ENCODE results near the gene SUSD6. TPM values are rescaled to one million over a fixed set of nuclear protein-coding genes. Genes with fewer than 3 reads are reported as not detected.
A peak's percentile ranks its signal among the peaks of the same experiment; 100 is the strongest.

The SUSD6 gene
- total and polyA plus RNA-seq, 4 donors, result 6.8 to 10.8 (median 7.6) TPM

DNA sequence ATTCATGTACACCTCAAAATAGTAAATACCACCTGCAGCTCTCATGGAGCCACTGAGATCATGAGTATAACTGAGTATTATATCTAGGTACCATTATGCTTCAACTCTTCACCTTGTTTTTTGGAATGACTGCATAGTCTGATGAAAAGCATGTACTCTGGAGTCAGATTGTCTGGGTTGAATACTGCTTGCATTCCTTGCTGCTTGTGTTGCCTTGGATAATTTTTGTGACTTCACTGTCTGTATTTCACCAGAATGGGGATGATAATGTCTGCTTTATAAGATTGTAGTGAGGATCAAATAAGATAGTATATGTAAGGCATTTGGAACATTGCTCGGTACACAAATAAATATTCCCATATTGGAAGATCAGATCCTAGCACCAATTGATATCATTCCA, 54.2 kb downstream of the SUSD6 start:
- Histone ChIP-seq H3K9me3 (ENCODE audit: control insufficient read depth in 4 of 4, low read length in 3 of 4) (no peaks in the 10 kb centered on the region), H3K36me3 (ENCODE audit: control insufficient read depth in 4 of 4, insufficient read depth in 3 of 4, low read depth in 1 of 4, low read length in 3 of 4) (no peaks in the 10 kb centered on the region), H3K27ac (ENCODE audit: low read depth in 1 of 2, low read length in 2 of 2) (no peak overlapping the region), H3K4me3 (ENCODE audit: low read depth in 1 of 3, low read length in 3 of 3) (no peak overlapping the region), H3K4me1 (ENCODE audit: control insufficient read depth in 4 of 4, insufficient read depth in 4 of 4, low read length in 3 of 4) (peaks cover 6 to 34% (median 24%) of the 10 kb centered on the region in 4 donors), H3K9ac (ENCODE audit: low read depth in 1 of 2, low read length in 2 of 2) (no peak overlapping the region), H3K27me3 (ENCODE audit: control insufficient read depth in 4 of 4, insufficient read depth in 4 of 4, low read length in 3 of 4) (no peaks in the 10 kb centered on the region)
- DNase-seq (ENCODE audit: low spot score), result no peak
- WGBS, result 82% methylated on average over 1 of the region's 1 CpG
- no peak for TF ChIP-seq NR2F2 (IDR thresholded peaks at IDR 0.05)
- TF ChIP-seq, protein P1, sequence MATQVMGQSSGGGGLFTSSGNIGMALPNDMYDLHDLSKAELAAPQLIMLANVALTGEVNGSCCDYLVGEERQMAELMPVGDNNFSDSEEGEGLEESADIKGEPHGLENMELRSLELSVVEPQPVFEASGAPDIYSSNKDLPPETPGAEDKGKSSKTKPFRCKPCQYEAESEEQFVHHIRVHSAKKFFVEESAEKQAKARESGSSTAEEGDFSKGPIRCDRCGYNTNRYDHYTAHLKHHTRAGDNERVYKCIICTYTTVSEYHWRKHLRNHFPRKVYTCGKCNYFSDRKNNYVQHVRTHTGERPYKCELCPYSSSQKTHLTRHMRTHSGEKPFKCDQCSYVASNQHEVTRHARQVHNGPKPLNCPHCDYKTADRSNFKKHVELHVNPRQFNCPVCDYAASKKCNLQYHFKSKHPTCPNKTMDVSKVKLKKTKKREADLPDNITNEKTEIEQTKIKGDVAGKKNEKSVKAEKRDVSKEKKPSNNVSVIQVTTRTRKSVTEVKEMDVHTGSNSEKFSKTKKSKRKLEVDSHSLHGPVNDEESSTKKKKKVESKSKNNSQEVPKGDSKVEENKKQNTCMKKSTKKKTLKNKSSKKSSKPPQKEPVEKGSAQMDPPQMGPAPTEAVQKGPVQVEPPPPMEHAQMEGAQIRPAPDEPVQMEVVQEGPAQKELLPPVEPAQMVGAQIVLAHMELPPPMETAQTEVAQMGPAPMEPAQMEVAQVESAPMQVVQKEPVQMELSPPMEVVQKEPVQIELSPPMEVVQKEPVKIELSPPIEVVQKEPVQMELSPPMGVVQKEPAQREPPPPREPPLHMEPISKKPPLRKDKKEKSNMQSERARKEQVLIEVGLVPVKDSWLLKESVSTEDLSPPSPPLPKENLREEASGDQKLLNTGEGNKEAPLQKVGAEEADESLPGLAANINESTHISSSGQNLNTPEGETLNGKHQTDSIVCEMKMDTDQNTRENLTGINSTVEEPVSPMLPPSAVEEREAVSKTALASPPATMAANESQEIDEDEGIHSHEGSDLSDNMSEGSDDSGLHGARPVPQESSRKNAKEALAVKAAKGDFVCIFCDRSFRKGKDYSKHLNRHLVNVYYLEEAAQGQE (IDR thresholded peaks at IDR 0.05), result no peak
- TF ChIP-seq, protein P2, sequence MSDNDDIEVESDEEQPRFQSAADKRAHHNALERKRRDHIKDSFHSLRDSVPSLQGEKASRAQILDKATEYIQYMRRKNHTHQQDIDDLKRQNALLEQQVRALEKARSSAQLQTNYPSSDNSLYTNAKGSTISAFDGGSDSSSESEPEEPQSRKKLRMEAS (IDR thresholded peaks at IDR 0.05), result no peak
- TF ChIP-seq FOXA2 (IDR thresholded peaks at IDR 0.05), result no peak
- TF ChIP-seq YY1 (IDR thresholded peaks at IDR 0.05), result no peak
- TF ChIP-seq, protein P3, sequence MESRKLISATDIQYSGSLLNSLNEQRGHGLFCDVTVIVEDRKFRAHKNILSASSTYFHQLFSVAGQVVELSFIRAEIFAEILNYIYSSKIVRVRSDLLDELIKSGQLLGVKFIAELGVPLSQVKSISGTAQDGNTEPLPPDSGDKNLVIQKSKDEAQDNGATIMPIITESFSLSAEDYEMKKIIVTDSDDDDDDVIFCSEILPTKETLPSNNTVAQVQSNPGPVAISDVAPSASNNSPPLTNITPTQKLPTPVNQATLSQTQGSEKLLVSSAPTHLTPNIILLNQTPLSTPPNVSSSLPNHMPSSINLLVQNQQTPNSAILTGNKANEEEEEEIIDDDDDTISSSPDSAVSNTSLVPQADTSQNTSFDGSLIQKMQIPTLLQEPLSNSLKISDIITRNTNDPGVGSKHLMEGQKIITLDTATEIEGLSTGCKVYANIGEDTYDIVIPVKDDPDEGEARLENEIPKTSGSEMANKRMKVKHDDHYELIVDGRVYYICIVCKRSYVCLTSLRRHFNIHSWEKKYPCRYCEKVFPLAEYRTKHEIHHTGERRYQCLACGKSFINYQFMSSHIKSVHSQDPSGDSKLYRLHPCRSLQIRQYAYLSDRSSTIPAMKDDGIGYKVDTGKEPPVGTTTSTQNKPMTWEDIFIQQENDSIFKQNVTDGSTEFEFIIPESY (IDR thresholded peaks at IDR 0.05), result no peak
- no peak for TF ChIP-seq SP1 (IDR thresholded peaks at IDR 0.05)
- no peak for TF ChIP-seq HNF4G (IDR thresholded peaks at IDR 0.05)
- no peak for TF ChIP-seq HNF4A (conservative IDR thresholded peaks at IDR 0.05)
- no peak for TF ChIP-seq TAF1 (conservative IDR thresholded peaks at IDR 0.05)
- no peak for TF ChIP-seq EGR1 (IDR thresholded peaks at IDR 0.05; ENCODE audit: low read depth in 2 of 2)
- no peak for TF ChIP-seq FOXA1 (IDR thresholded peaks at IDR 0.05)
- TF ChIP-seq JUND (IDR thresholded peaks at IDR 0.05), result no peak
- TF ChIP-seq, protein P4, sequence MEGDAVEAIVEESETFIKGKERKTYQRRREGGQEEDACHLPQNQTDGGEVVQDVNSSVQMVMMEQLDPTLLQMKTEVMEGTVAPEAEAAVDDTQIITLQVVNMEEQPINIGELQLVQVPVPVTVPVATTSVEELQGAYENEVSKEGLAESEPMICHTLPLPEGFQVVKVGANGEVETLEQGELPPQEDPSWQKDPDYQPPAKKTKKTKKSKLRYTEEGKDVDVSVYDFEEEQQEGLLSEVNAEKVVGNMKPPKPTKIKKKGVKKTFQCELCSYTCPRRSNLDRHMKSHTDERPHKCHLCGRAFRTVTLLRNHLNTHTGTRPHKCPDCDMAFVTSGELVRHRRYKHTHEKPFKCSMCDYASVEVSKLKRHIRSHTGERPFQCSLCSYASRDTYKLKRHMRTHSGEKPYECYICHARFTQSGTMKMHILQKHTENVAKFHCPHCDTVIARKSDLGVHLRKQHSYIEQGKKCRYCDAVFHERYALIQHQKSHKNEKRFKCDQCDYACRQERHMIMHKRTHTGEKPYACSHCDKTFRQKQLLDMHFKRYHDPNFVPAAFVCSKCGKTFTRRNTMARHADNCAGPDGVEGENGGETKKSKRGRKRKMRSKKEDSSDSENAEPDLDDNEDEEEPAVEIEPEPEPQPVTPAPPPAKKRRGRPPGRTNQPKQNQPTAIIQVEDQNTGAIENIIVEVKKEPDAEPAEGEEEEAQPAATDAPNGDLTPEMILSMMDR (IDR thresholded peaks at IDR 0.05; ENCODE audit: low read depth, low read length, missing input control), result no peak
- TF ChIP-seq RAD21 (IDR thresholded peaks at IDR 0.05), result no peak
- no peak for TF ChIP-seq GABPA (IDR thresholded peaks at IDR 0.05 in 1 of 2, conservative IDR thresholded peaks at IDR 0.05 in 1 of 2)

DNA sequence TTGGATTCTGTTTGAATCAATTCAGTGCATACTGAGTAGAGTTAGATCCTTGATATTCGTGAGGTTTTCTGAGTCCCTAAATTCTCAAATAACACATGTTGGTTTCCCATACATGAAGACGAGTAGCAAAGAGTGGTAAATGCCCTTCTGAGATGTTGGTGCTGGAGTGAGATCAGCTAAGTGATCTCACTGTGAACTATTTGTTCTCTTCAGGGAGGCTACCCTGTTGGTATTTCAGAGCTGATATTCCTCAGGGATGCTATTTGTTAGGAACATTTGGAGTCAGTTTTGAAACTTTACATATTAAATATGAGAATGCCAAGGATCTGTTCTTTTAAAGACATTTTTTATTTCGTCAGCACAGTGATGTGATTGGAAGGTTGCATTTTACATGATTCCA, 54.7 kb downstream of the SUSD6 start:
- peaks cover 6 to 34% (median 24%) of the 10 kb centered on the region in 4 donors for H3K4me1 ChIP-seq (ENCODE audit: control insufficient read depth in 4 of 4, insufficient read depth in 4 of 4, low read length in 3 of 4)
- H3K4me3 ChIP-seq (ENCODE audit: low read depth in 1 of 3, low read length in 3 of 3), result no peak overlapping the region
- H3K9ac ChIP-seq (ENCODE audit: low read depth in 1 of 2, low read length in 2 of 2), result no peak overlapping the region
- 82% methylated on average over 3 of the region's 3 CpGs for WGBS
- no peak for DNase-seq (ENCODE audit: low spot score)
- no peaks in the 10 kb centered on the region for H3K9me3 ChIP-seq (ENCODE audit: control insufficient read depth in 4 of 4, low read length in 3 of 4)
- no peaks in the 10 kb centered on the region for H3K36me3 ChIP-seq (ENCODE audit: control insufficient read depth in 4 of 4, insufficient read depth in 3 of 4, low read depth in 1 of 4, low read length in 3 of 4)
- peak overlapping the region in 1 of 2 donors; percentile 9 for H3K27ac ChIP-seq (ENCODE audit: low read depth in 1 of 2, low read length in 2 of 2)
- H3K27me3 ChIP-seq (ENCODE audit: control insufficient read depth in 4 of 4, insufficient read depth in 4 of 4, low read length in 3 of 4), result no peaks in the 10 kb centered on the region
- TF ChIP-seq TAF1 (conservative IDR thresholded peaks at IDR 0.05) (no peak), RXRA (IDR thresholded peaks at IDR 0.05) (no peak), SP1 (IDR thresholded peaks at IDR 0.05) (no peak), JUND (IDR thresholded peaks at IDR 0.05) (no peak), FOXA1 (IDR thresholded peaks at IDR 0.05) (no peak), HNF4G (IDR thresholded peaks at IDR 0.05) (no peak), GABPA (IDR thresholded peaks at IDR 0.05 in 1 of 2, conservative IDR thresholded peaks at IDR 0.05 in 1 of 2) (no peak), FOXA2 (IDR thresholded peaks at IDR 0.05) (no peak), HNF4A (conservative IDR thresholded peaks at IDR 0.05) (no peak)
- TF ChIP-seq, protein P1 (IDR thresholded peaks at IDR 0.05), result no peak
- TF ChIP-seq, protein P2 (IDR thresholded peaks at IDR 0.05), result no peak
- TF ChIP-seq, protein P5, sequence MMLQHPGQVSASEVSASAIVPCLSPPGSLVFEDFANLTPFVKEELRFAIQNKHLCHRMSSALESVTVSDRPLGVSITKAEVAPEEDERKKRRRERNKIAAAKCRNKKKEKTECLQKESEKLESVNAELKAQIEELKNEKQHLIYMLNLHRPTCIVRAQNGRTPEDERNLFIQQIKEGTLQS (IDR thresholded peaks at IDR 0.05), result no peak
- TF ChIP-seq, protein P3 (IDR thresholded peaks at IDR 0.05), result no peak

All from liver (tissue), 9 donors.